Body of pancreas (tissue), 4 donors: ENCODE results near the gene C5AR1. TPM values are rescaled to one million over a fixed set of nuclear protein-coding genes. Genes with fewer than 3 reads are reported as not detected.
A peak's percentile ranks its signal among the peaks of the same experiment; 100 is the strongest.
"Not testable (repeated sequence)": the region's sequence is repeated elsewhere in the genome, so short reads cannot be mapped to it uniquely, and the experiment has no call there.

Experiments used
- ATAC-seq: fragments of 150-250 bp; one replicate; pipeline ENCODE4 v1.9.1; 2016
- DNase-seq, 4 donors: peaks; one replicate each; pipeline ENCODE4 v3.0.0-alpha.2; 2019
- H3K27ac ChIP-seq, 4 donors: fragments of 200-600 bp; sonication (generic); 1 replicate in 3 of 4; 2 replicates in 1 of 4; pipeline versions ENCODE4 v1.5.1 to v1.6.1; 2016 to 2019; ENCODE audit warnings: mild to moderate bottlenecking in 1 of 4, mixed read lengths in 1 of 4, moderate library complexity in 1 of 4
- H3K27me3 ChIP-seq, 2 donors: fragments of 200-600 bp; sonication (generic); one replicate each; pipeline ENCODE4 v1.6.0; 2016; ENCODE audit warnings: mild to moderate bottlenecking in 1 of 2
- H3K36me3 ChIP-seq, 2 donors: fragments of 200-600 bp; sonication (generic); replicated peaks in 1 of 2; 2 replicates each; pipeline ENCODE4 v1.5.1; 2016; ENCODE audit warnings: low read depth in 2 of 2; ENCODE audit not compliant: insufficient read depth in 1 of 2
- H3K4me1 ChIP-seq: fragments of 200-600 bp; sonication (generic); one replicate; pipeline ENCODE4 v1.6.0; 2016
- H3K4me3 ChIP-seq, 2 donors: fragments of 200-600 bp; sonication (generic); 1 replicate in 1 of 2; 2 replicates in 1 of 2; pipeline ENCODE4 v1.5.1; 2016 to 2019
- H3K9me3 ChIP-seq, 3 donors: fragments of 200-600 bp; sonication (generic); 1 replicate in 2 of 3; 2 replicates in 1 of 3; pipeline ENCODE4 v1.5.1; 2016
- POLR2A ChIP-seq, 3 donors: fragments of 450-650 bp; IDR thresholded peaks; one replicate each; pipeline ENCODE4 v1.6.1; 2016; ENCODE audit warnings: antibody characterized with exemption in 3 of 3, mild to moderate bottlenecking in 2 of 3
- WGBS, 2 donors: methylation state at CpG; one replicate each; pipeline ENCODE4 v1.1.5; 2017; 5-methylcytosine and 5-hydroxymethylcytosine counted together
- intact Hi-C: fragments of 100-400 bp; cut with DNase I; formaldehyde crosslinking; loops from one replicate; pipeline ENCODE4 v1.15.1; 2023
- total RNA-seq, 2 donors: library from RNA; depleted of rRNA; stranded (reverse); fragments of >200 nt; gene quantifications; one replicate each; pipeline ENCODE4 v1.1.0, GENCODE V29; 2016
- TF ChIP-seq, protein P1 (sequence below), 7 experiments: fragments of 450-650 bp in 4 of 7; fragments of 200-600 bp in 3 of 7; sonication (generic) in 3 of 7; IDR thresholded peaks; one replicate each; pipeline ENCODE4 v1.5.1; 2016 to 2019; ENCODE audit warnings: antibody characterized with exemption in 7 of 7

The C5AR1 gene
- total RNA-seq, 2 donors from 2014 or later: 2.6 to 5.4 TPM

DNA sequence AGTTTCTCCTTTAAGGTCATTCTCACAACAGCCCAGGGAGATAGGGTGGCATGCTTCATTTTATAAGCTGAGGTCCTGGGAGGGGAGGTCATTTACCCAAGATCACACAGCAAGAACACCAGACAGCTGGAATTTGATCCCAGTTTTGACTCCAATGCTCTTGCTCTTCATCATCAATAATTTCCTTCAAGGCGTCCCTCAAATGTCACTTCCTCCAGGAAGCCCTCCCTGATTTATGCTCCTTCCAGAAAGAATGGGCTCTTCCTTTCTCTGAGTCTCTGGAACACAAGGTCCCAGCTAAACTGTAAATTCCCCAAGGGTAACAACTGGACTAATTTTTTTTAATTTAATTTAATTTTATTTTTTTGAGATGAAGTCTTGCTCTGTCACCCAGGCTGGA lies 34.8 kb downstream of the C5AR1 start:
- Histone ChIP-seq H3K36me3 (no peaks in the 10 kb centered on the region), H3K9me3 (no peaks in the 10 kb centered on the region), H3K4me3 (no peak overlapping the region), H3K27me3 (peaks cover 0 to 5% of the 10 kb centered on the region in 2 donors), H3K27ac (no peak overlapping the region), H3K4me1 (peaks cover 6% of the 10 kb centered on the region)
- DNase-seq (no peak), ATAC-seq (no peak)
- WGBS, 2 donors: 56 to 72% methylated on average over 1 of the region's 1 CpG
- intact Hi-C loops: no loop called here
- TF ChIP-seq, protein P1, sequence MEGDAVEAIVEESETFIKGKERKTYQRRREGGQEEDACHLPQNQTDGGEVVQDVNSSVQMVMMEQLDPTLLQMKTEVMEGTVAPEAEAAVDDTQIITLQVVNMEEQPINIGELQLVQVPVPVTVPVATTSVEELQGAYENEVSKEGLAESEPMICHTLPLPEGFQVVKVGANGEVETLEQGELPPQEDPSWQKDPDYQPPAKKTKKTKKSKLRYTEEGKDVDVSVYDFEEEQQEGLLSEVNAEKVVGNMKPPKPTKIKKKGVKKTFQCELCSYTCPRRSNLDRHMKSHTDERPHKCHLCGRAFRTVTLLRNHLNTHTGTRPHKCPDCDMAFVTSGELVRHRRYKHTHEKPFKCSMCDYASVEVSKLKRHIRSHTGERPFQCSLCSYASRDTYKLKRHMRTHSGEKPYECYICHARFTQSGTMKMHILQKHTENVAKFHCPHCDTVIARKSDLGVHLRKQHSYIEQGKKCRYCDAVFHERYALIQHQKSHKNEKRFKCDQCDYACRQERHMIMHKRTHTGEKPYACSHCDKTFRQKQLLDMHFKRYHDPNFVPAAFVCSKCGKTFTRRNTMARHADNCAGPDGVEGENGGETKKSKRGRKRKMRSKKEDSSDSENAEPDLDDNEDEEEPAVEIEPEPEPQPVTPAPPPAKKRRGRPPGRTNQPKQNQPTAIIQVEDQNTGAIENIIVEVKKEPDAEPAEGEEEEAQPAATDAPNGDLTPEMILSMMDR (IDR thresholded peaks at IDR 0.05): no peak
- TF ChIP-seq POLR2A (IDR thresholded peaks at IDR 0.05): no peak

DNA sequence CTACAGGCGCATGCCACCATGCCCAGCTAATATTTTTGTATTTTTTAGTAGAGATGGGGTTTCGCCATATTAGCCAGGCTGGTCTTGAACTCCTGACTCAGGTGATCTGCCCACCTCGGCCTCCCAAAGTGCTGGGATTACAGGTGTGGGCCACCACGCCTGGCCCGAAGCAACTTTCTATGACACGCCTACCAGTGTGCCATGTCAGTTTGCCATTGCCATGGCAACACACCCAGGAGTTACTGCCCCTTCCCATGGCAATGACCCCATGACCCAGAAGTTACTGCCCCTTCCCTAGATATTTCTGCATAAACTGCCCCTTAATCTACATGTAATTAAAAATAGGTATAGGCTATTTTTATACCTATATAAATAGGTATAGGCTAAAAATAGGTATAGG lies 36.4 kb downstream of the C5AR1 start:
- DNase-seq, ATAC-seq, intact Hi-C loops, H3K27me3 ChIP-seq, H3K9me3 ChIP-seq, H3K4me3 ChIP-seq, H3K27ac ChIP-seq, H3K36me3 ChIP-seq: not testable (repeated sequence)
- 84 to 90% methylated on average over 5 to 6 of the region's 6 CpGs for WGBS, 2 donors
- H3K4me1 ChIP-seq: peaks cover 18% of the 10 kb centered on the region

DNA sequence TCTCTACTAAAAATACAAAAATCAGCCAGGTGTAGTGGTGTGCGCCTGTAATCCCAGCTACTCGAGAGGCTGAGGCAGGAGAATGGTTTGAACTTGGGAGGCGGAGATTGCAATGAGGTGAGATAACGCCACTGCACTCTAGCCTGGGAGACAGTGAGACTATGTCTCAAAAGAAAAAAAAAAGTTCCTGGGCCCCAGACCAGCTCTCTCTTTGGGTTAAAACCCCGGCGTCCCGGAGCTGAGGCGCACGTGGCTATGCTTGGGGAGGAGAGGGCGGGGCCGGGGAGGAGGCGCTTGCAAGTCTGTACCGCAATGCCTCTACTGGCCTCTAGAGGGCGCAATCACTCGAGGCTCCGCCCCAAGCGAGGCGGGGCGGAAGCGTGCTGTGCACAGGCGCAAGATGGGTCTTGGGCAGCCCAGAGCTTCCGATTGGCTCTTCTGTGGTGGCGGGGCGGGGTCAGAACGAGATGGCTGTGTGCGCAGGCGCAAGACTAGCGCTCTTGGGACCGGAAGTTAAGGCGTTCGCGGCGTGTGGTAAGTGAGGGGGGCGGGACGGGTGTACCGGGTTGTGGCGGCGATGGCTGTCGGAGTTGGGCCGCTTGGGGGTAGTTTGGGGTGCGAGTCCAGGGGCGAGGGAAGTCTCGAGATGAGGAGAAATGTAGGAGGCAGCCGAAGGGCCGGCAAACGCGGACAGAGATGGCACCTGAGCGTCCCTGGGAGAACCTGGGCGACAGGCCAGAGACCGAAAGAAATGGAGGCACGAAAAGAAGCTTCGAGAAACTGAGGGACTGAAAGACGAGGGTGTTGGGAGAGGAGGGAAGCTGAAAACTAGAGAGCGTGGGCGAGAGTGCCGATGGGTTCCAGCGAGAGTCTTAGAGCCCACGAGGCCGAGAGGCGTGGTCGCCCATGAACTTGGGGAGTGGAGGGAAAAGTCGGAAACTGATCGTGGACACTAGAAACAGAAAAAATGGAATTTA lies 39.4 kb downstream of the C5AR1 start, which contains the start of gene DHX34:
DHX34 (plus strand) TSS at position 497 of the 977 bp plus-strand sequence. CDS start 3,716 bp downstream, outside the sequence.
- TF ChIP-seq, protein P1 (IDR thresholded peaks at IDR 0.05): peak; percentile 98 to 100 (median 99)
- TF ChIP-seq POLR2A (IDR thresholded peaks at IDR 0.05): peak in 2 of 3 donors; percentile 89 to 92
- Histone ChIP-seq H3K9me3 (no peaks in the 10 kb centered on the region), H3K27me3 (peaks cover 0 to 3% of the 10 kb centered on the region in 2 donors), H3K4me1 (peaks cover 35% of the 10 kb centered on the region), H3K4me3 (peak within 1 kb of the TSS; percentile 93 to 98), H3K36me3 (peaks cover 0 to 1% of the 10 kb centered on the region in 2 donors), H3K27ac (peak within 1 kb of the TSS in 3 of 4 donors; percentile 57 to 81 (median 69))
- peak; percentile 99 to 100 (median 100) for DNase-seq
- WGBS, 2 donors: 3 to 4% methylated on average over 47 to 63 of the region's 63 CpGs
- ATAC-seq: peak; percentile 100
- intact Hi-C loops: no loop called here

DNA sequence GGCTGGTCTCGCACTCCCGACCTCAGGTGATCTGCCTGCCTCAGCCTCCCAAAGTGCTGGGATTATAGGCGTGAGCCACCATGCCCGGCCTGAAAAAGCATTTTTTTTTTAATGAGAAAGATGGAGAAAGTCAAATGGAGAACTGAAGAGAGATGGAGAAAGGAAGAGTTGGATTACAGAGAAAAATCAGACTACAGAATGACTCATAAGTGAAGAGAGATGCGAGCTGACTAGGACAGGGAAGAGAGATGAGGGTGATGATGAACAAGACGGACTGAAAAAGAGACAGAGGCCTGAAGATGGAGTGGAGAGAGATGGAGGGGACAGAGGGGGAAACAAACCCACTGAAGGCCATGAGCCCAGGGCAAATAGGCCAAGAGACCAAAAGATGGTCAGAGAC lies 41.0 kb downstream of the C5AR1 start:
- ATAC-seq (no peak), DNase-seq (no peak)
- H3K27me3 ChIP-seq: no peaks in the 10 kb centered on the region
- TF ChIP-seq POLR2A (IDR thresholded peaks at IDR 0.05): no peak
- TF ChIP-seq, protein P1 (IDR thresholded peaks at IDR 0.05): no peak
- peaks cover 36% of the 10 kb centered on the region for H3K4me1 ChIP-seq
- H3K4me3 ChIP-seq: no peak overlapping the region
- intact Hi-C loops: no loop called here
- no peaks in the 10 kb centered on the region for H3K9me3 ChIP-seq
- peaks cover 0 to 9% of the 10 kb centered on the region in 2 donors for H3K36me3 ChIP-seq
- H3K27ac ChIP-seq: no peak overlapping the region
- 81 to 85% methylated on average over 6 of the region's 6 CpGs for WGBS, 2 donors

DNA sequence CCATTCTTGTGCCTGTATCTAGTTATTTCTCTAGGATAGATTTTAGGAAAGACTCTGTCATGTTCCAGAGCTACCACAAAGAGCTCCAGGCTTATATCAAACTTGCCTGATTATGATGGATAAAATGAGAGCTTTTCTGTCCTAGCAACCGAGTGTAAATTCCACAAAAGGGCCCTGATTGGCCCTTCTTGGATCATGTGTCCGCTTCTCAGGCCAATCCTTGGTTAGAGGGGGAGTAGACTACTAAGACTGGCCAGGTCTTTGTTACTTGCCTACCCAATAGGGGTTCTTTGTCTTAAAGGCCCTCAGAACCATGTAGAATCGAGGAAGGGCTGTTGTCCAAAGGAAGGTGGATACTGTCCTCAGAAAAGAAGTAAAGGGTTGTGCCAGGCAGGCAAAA lies 41.9 kb downstream of the C5AR1 start:
- no peak for ATAC-seq

More for the DNA sequence above, 41.9 kb downstream of the C5AR1 start:
- no peak for TF ChIP-seq POLR2A (IDR thresholded peaks at IDR 0.05)
- TF ChIP-seq, protein P1 (IDR thresholded peaks at IDR 0.05): no peak
- no peaks in the 10 kb centered on the region for H3K9me3 ChIP-seq
- H3K27ac ChIP-seq: no peak overlapping the region
- DNase-seq: no peak
- no peaks in the 10 kb centered on the region for H3K27me3 ChIP-seq
- H3K4me3 ChIP-seq: no peak overlapping the region
- intact Hi-C loops: no loop called here
- peaks cover 36% of the 10 kb centered on the region for H3K4me1 ChIP-seq
- peaks cover 0 to 14% of the 10 kb centered on the region in 2 donors for H3K36me3 ChIP-seq
- 85 to 90% methylated on average over 3 of the region's 3 CpGs for WGBS, 2 donors
